ENCODE results near the gene CCDC194.
"Not testable (repeated sequence)": the region's sequence is repeated elsewhere in the genome, so short reads cannot be mapped to it uniquely, and the experiment has no call there.

Gene CCDC194

DNA sequence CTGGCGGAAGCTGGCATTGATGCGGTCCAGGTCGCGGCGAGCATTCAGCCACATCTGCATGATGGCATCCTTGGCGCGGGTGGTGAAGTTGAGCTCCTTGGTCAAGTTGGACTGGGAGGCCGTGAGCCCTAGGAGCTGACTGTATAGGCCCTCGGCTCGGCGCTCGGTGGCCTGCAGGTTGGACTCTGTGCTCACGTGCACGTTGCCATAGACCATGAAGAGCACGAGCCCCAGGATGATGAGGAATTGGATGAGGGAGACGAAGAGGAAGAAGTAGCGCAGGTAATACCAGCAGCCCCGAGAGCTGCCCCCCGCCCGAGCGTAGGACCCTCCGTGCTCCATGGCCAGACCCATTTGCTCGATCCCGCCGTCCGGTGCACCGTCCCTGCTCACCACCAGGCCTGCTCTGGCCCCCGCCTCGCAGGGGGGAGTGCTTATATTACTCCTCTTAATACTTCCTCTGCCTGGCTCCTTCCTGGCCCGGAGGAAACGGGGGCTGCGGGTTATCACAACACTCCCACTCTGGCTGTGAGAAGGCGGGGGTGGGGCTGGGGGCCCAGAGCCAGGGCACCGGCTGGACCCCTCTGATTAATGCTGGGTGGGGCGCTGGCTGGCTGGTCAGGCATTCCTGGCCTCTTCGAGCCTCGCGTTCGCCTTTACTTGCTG is 16.9 kb downstream of the CCDC194 start, which contains the start of gene PLVAP:
Gene PLVAP, minus strand, starts transcription at position 408 of the 666 bp plus-strand sequence. Its CDS starts 54 bp downstream, at position 354.
- DNase-seq (ENCODE audit: low spot score) = no peak

DNA sequence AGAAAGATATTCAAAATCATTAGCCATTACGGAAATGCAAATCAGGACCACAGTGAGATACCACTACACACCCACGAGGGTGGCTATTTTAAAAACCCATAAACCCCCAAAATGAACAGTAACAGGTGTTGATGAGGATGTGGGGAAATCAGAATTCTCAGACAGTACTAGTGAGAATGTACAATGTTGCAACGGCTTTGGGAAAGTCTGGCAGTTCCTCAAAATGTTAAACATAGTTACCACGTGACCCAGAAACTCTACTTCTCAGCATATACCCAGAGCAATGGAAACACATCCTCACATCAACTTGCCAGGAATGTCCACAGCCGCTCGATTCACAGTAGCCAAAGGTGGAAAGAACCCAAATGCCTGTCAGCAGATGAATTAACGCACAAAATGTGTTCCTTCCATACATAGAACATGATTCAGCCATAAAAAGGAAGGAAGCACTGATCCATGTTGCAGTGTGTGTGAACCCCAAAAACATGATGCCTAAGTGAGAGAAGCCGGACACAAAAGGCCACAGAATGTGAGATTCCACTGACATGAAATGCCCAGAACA is 23.9 kb downstream of the CCDC194 start:
- no peak for DNase-seq (ENCODE audit: low spot score)

DNA sequence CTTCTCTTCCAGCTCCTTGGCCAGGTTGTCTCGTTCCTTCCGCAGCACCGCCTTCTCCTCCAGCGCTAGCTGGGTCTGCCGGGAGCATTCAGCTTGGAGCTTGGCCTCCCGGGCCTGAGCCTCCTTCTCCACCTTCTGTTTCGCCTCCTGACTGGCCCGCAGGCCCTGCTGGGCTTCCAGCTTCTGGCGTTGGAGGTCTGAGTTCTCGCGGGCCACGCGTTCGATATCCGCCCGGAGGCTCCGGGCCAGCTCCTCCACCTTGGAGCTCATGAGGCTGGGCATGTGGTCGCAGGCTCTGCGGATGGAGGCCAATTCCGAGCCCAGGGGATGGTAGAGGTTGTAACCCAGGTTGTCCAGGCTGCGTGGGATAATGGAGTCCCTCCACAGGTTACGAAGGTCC is 28.6 kb downstream of the CCDC194 start:
- no peak for DNase-seq (ENCODE audit: low spot score)

DNA sequence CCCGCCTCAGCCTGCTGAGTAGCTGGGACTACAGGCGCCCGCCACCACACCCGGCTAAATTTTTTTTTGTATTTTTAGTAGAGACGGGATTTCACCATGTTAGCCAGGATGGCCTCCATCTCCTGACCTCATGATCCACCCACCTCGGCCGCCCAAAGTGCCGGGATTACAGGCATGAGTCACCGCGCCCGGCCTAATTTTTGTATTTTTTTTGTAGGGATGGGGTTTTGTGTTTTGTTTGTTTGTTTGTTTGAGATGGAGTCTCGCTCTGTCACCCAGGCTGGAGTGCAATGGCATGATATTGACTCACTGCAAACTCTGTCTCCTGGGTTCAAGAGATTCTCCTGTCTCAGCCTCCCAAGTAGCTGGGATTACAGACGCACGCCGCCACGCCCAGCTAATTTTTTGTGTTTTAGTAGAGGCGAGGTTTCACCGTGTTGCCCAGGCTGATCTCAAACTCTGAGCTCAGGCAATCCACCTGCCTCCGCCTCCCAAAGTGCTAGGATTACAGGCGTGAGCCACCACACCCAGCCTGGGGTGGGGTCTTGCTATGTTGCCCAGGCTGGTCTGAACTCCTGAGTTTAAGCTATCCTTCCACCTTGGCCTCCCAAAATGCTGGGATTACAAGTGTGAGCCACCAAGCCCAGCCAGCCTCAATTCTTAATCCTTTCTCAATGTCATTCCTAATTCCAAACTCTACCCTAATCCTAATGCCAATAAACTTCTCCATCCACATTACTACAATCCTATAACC is 30.0 kb downstream of the CCDC194 start:
- DNase-seq (ENCODE audit: low spot score) = not testable (repeated sequence)

DNA sequence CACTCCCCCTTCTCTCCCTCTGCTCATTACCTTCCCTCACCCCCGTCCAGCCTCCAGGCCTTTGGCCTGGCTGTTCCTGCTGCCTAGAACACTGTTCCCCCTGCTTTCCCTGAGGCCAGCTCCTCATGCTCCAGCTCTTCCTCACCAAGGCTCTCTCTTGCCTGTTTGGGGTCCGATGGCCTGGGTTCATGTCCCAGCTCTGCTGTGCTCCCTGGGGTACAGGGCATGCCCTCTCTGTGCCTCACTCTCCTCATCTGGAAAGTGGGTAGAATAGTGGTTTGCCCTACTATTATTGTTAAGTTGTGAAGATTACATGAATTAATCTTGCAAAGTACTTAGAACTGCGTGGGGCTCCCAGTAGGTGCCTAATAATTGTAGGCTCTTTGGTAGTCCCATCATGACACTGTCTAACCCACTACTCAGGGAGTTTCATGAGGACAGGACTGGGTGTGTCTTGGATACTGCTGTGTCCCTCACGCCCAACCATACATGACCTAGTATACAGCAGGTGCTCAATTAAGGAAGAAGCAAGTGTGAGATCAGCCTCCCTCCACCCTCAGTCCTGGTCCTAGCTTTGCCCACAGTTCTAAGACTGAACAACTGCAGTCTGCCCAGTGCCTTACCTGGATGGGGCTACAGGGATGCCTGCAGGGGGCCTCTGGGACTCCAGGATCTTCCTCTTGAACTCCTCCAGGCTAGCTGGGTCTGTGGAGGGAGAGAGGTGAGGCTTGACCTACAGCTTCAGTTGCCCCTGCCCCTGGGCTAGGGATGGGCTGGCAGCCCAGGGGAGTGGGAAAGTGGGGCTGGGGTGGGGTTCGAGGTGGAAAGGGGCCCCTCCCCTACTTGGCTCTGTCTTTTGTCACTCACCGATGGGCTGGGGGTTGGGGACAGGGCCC is 33.8 kb downstream of the CCDC194 start:
- no peak for DNase-seq (ENCODE audit: low spot score)

DNA sequence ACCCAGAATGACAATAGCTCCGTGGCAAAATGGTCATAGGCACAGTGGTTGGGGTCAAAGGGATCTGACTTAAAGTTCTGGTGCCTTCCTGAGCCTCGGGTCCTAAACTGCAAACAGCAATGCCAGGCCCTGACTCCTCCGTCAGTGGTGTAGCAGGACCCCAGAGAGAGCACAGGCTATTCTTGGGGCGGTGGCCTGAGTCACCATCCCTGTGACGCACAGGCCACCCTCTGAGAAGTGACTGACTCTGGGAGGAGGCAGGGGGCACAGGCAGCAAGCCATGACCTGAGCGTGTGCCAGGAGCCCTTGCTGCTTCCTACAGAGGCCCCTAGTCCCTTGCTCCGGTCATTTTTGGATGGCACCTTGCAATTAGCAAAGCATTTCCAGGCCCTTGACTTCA is 35.6 kb downstream of the CCDC194 start:
- peak; percentile 82 for DNase-seq (ENCODE audit: low spot score)

DNA sequence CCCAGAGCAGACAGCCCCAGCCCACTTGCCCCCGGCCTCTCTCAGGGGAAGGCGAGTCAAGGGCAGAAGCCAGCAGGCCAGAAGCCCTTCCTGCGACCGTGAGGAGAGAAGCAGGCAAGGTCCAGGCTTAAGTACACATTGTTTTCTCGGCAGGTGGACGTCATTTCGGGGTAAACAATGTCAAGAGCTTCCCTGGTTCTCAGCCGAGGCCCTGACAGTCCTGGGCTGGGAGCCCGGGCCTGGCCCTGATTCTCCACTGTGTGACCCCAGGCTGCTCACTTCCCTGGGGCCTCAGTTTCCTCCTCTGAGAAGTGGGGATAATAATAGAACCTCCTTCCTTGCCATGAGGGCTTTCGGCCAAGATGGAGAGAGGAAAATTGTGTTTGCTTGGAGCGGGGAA is 36.3 kb downstream of the CCDC194 start:
- no peak for DNase-seq (ENCODE audit: low spot score)

DNA sequence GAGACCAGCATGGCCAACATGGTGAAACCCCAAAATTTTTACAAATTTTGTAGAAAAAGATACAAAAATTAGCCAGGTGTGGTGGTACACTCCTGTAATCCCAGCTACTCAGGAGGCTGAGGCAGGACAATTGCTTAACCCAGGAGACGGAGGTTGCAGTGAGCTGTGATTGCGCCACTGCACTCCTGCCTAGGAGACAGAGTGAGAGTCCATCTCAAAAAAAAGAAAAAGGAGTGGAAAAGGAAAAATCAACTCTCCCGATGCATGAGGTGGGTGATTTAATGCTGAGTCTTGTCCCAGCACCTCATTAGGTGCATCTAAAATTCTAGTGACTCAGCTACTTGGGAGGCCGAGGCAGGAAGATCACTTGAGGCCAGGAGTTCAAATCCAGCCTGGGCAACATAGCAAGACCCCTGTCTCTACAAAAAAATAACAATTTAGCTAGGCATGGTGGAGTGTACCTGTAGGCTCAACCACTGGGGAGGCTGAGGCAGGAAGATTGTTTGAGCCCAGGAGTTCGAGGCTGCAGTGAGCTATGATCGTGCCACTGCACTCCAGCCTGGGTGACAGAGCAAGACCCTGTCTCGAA is 36.8 kb downstream of the CCDC194 start:
- DNase-seq (ENCODE audit: low spot score) = no peak

DNA sequence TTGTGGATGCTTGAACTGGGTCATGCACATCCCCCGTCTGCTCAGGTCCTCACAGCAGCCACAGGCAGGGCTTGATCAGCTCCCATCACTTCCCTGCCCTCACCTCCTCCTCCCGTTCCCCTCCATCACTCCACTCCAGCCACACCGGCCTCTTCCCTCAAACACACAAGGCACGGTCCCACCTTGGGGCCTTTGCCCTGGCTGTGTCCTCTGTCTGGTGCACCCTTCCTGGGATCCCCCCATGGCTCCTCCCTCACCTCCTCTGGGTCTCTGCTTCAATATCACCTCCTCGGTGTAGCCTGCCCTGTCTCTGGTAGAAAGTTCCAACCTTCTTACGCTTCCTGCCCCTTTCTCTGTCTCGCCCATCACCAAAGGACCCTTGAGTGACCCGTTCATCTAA is 40.6 kb downstream of the CCDC194 start:
- no peak for DNase-seq (ENCODE audit: low spot score)

DNA sequence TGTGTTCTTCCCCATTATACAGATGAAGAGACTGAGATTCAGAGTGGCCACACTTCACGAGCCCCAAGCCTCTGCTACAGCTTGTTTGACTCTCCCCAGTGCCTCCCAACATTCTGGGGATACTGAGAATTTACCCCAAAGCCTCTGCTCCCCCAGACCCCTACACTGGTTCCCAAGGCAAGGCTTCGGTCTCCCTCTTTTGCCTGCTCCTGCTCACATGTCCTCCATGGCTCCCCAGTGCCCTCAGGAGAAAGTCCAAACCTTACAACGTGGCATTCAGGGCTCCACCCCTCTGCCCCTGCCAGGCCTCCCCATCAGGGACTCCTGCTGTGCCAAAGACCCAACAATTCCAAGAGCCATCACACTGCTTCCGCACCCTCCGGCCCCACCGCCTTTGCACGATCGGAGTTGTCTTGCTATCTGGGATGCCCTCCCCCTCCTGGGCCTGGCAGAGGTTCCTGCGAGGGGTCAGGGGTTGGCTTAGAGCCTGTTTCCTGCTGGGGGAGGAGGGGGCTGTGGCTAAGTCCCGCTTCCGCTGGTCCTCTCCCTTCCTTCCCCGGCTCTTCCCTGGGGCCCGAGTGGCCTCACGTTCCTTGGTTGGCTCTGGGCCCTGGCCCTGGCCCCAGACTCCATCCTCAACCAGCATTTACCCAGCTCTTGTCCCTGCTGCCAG is 41.3 kb downstream of the CCDC194 start:
- no peak for DNase-seq (ENCODE audit: low spot score)

DNA sequence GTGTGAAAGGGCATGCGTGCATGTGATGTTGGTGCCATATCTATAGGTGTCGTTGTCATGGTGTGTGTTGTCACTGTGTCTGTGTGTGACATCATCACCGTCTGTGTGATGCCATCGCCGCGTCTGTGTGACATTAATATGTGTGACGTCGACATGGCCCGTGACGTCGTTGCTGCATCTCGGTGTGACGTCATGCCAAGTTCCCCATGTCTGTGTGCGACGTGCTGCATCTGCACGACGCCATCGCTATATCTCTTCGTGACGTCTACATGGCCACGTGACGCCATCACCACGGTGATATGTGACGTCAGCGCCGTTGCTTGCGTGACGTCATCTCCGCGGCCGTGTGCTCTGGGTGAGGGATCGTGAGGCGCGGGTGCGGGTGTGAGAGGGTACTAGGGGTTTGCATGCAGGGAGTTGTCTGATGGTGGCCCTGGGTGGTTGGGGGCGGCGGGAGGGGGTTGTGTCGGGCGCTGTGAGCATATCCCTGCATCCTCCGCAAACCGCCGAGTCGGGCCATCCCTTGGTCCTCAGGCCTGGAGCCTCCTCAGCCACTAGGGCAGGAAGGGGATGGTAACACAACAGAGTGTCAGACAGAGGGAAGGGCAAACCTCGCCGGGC is 42.1 kb downstream of the CCDC194 start:
- no peak for DNase-seq (ENCODE audit: low spot score)

DNA sequence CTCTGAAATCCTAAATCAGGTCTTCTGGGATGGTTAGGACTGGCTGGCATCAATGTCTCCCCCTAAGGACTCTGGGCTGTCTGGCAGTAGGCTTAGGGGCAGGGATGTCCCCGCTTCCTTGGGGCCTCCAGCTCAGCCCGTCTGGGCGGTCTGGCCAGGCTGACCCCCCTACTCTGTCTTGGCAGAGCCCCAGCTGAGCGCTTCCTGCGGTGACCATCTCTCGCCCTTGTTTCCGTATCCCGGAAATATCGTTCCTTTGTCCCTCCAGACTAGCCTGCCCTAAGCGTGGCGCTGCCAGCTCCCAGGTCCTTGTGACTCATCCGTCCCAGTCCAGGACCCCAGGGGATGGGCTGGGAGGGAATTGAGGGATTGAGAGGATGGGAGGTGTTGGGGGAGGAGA is 45.3 kb downstream of the CCDC194 start:
- DNase-seq (ENCODE audit: low spot score) = peak; percentile 69

DNA sequence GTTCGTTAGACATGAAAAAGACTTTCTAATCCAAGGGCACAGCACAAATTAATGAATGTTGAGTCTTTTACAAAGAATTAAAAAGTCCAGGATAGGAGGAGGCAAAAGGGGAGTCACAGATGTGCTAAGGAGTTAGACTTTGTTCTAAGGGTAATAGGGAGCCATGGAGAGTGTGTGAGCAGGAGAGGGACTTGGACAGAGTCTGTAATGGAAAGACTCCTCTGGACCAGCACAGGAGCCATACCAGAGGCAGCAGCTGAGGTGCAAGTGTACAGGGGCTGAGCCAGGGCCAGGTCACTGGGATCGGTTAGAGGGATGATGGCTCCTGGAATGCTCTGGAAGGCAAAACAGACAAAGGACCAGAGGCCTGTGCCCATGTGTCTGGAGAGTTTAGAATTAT is 46.1 kb downstream of the CCDC194 start:
- DNase-seq (ENCODE audit: low spot score) = no peak

DNA sequence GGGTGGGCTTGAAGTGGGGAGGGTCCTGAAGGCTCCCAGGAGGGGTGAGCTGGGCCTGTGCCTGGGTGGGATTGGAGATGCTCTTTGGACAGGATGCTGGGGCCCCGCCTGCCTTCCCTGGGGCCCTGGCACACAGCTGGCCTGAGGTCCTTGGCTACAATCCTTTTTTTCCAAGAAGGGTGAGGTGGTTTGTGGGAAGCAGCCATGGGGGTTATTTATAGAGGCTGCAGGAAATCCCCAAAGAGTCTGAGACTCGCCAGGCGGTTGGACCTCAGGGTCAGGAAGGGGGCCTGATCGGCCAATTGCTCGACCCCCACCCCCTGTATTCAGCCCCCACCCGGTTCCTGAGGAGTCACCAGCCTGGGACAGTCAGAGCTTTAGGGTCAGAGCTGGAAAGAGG is 46.6 kb downstream of the CCDC194 start:
- DNase-seq (ENCODE audit: low spot score) = no peak

DNA sequence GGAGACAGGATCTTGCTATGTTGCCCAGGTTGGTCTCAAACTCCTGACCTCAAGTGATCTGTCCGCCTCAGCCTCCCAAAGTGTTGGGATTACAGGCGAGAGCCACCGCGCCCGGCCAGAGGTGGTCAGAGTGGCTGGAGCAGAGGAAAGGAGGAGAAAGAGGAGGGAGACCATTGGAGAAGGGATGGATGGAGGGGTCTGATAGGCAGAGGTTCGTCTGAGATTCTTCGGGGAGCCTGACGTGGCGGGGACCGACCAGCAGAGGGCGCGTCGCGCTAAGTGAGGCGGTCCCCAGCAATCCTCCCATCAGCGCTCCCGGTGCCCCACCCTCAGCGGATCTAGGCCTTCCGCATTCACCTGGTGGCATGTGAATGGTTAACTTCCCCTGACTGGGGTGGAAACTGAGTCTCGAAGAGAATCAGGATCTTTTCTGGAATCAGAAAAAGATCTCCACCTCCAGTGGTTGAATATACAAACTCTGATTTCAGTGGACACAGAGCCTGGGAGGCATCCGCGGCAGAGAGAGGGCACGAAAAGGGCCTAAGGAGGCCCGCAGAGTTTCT is 47.8 kb downstream of the CCDC194 start:
- DNase-seq (ENCODE audit: low spot score) = peak; percentile 85

DNA sequence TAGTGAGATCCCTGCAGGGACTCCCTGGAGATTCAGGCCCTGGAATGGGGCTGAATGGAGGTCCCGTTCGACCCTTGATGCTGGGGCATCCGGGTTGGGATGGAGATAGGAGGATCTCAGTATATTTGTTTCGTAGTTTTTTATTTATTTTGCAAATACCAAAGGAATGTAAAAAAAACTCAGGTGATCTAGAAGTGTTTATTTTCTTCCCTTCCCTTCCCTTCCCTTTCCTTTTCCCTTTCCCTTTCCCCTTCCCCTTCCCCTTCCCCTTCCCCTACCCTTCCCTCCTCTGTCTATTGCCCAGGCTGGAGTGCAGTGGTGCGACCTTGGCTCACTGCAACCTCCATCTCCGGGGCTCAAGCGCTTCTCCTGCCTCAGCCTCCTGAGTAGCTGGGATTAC is 52.2 kb downstream of the CCDC194 start:
- DNase-seq (ENCODE audit: low spot score) = no peak

DNA sequence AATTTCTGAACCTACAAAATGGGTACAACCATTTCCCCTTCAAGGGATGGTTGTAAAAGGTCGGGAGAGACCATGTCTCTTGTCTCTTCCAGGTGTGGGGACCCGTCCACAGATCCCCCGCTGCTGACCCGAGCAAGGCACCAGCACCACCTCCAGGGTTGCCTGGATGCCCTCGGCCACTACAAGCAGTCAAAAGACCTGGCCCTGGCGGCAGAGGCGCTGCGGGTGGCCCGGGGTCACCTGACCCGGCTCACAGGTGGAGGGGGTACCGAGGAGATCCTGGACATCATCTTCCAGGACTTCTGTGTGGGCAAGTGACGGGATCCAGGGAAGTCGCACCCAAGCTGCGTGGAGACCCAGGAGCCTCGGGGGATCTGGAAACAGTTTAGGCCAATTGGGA is 52.6 kb downstream of the CCDC194 start:
- DNase-seq (ENCODE audit: low spot score) = no peak

DNA sequence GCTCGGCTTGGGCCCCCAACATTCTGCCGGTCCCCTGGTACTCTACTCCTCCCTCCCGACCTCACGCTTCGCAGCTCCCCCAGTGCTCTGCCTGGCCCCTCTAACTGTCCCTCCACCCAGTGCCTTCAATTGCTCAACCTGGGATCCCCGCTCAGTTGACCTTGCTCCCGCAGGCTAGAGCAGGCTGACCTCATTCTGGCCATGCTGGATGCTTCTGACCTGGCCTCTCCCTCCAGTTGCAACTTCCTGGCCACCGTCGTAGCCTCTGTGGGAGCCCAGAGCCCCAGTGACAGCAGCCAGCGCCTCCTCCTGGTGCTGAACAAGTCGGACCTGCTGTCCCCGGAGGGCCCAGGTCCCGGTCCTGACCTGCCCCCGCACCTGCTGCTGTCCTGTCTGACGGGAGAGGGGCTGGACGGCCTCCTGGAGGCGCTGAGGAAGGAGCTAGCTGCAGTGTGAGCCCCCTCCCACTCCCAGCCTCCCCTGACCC is 53.1 kb downstream of the CCDC194 start:
- no peak for DNase-seq (ENCODE audit: low spot score)
